B cell (primary cell): Measurements from ENCODE around the gene CRELD2. TPM values are rescaled to one million over a fixed set of nuclear protein-coding genes. Genes with fewer than 3 reads are reported as not detected.

Experiments used
- ATAC-seq: fragments of 200-7000 bp; cut with Tn5 transposase; one replicate; pipeline ENCODE4 v1.10.0; 2021; ENCODE audit warnings: low read depth, mild to moderate bottlenecking, moderate number of reproducible peaks, moderate library complexity
- CTCF ChIA-PET: fragments of 350-600 bp; sonication (Branson Sonifier 250); formaldehyde crosslinking; loops from one replicate; lab custom pipeline; 2021; ENCODE audit warnings: antibody characterized with exemption, inconsistent platforms; lab: Charles Lee
- POLR2A ChIA-PET: fragments of 350-600 bp; sonication (Branson Sonifier 250); formaldehyde crosslinking; loops from one replicate; lab custom pipeline; 2021; ENCODE audit warnings: antibody characterized with exemption; lab: Charles Lee
- DNase-seq: peaks from one replicate; pipeline ENCODE4 v3.0.0; 2013
- H2AFZ ChIP-seq: 2 replicates; pipeline ENCODE4 v1.6.1; 2012; ENCODE audit warnings: mild to moderate bottlenecking, low read depth, low read length; ENCODE audit not compliant: insufficient read depth, poor library complexity, severe bottlenecking
- H3K27ac ChIP-seq, 2 donors: 1 replicate in 1 of 2; 2 replicates in 1 of 2; pipeline ENCODE4 v1.5.1; 2012 to 2013; ENCODE audit warnings: low read length in 2 of 2, mild to moderate bottlenecking in 2 of 2, moderate library complexity in 1 of 2
- H3K27me3 ChIP-seq, 4 experiments: fragments of 200-600 bp in 1 of 4; sonication (generic) in 1 of 4; replicated peaks in 1 of 4; 1 replicate in 2 of 4; 2 replicates in 2 of 4; pipeline versions ENCODE4 v1.6.1 to v1.7.0; 2013 to 2016; ENCODE audit warnings: low read length in 3 of 4, mild to moderate bottlenecking in 2 of 4, mixed read lengths in 1 of 4, moderate library complexity in 1 of 4; ENCODE audit not compliant: insufficient read depth in 4 of 4, control insufficient read depth in 3 of 4; ENCODE audit errors: control extremely low read depth in 1 of 4
- H3K36me3 ChIP-seq, 2 experiments: replicated peaks in 1 of 2; 1 replicate in 1 of 2; 2 replicates in 1 of 2; pipeline versions ENCODE4 v1.6.1 to v1.7.1; 2013; ENCODE audit warnings: low read length in 1 of 2; ENCODE audit not compliant: insufficient read depth in 2 of 2, control insufficient read depth in 1 of 2; ENCODE audit errors: control extremely low read depth in 1 of 2, extremely low read depth in 1 of 2
- H3K4me1 ChIP-seq, 2 donors: fragments of 200-600 bp in 1 of 2; sonication (generic) in 1 of 2; 1 replicate in 1 of 2; 2 replicates in 1 of 2; pipeline versions ENCODE4 v1.5.1 to v1.6.1; 2013 to 2017; ENCODE audit warnings: low read length in 2 of 2; ENCODE audit not compliant: control insufficient read depth in 2 of 2, insufficient read depth in 2 of 2
- H3K4me2 ChIP-seq: replicated peaks from 2 replicates; pipeline ENCODE3; 2012; ENCODE audit warnings: mild to moderate bottlenecking, low read depth, low read length; ENCODE audit not compliant: poor library complexity, severe bottlenecking
- H3K4me3 ChIP-seq, 5 experiments: fragments of 200-600 bp in 1 of 5; sonication (generic) in 1 of 5; 1 replicate in 3 of 5; 2 replicates in 2 of 5; pipeline versions ENCODE4 v1.5.1 to v1.7.0; 2011 to 2016; ENCODE audit warnings: low read length in 4 of 5, mild to moderate bottlenecking in 4 of 5, low read depth in 2 of 5, control low read depth in 1 of 5, moderate library complexity in 1 of 5; ENCODE audit not compliant: insufficient read depth in 1 of 5; ENCODE audit errors: control extremely low read depth in 1 of 5, extremely low read depth in 1 of 5
- H3K79me2 ChIP-seq: fragments of 200-600 bp; sonication (generic); one replicate; pipeline ENCODE4 v1.6.0; 2016; ENCODE audit warnings: low read length; ENCODE audit not compliant: control insufficient read depth, insufficient read depth
- H3K9ac ChIP-seq: fragments of 200-600 bp; sonication (generic); 2 replicates; pipeline ENCODE4 v1.6.1; 2017; ENCODE audit warnings: mild to moderate bottlenecking, low read length, moderate library complexity
- H3K9me3 ChIP-seq, 3 donors: one replicate each; pipeline versions ENCODE4 v1.6.1 to v1.7.1; 2013; ENCODE audit warnings: low read length in 2 of 3; ENCODE audit not compliant: control insufficient read depth in 2 of 3, insufficient read depth in 1 of 3; ENCODE audit errors: control extremely low read depth in 1 of 3
- H4K20me1 ChIP-seq: 2 replicates; pipeline ENCODE4 v1.6.0; 2012; ENCODE audit warnings: mild to moderate bottlenecking, low read length; ENCODE audit not compliant: insufficient read depth, control insufficient read depth, poor library complexity, severe bottlenecking
- H3K27ac Mint-ChIP-seq: one replicate; pipeline ENCODE4 v1.8.0; 2021; ENCODE audit warnings: mixed read lengths
- H3K27me3 Mint-ChIP-seq: one replicate; pipeline ENCODE4 v1.8.0; 2021; ENCODE audit warnings: mixed read lengths
- H3K4me1 Mint-ChIP-seq: one replicate; pipeline ENCODE4 v1.8.0; 2021; ENCODE audit warnings: mixed read lengths
- H3K4me3 Mint-ChIP-seq: one replicate; pipeline ENCODE4 v1.8.0; 2021; ENCODE audit warnings: mixed read lengths
- H3K9me3 Mint-ChIP-seq: one replicate; pipeline ENCODE4 v1.8.0; 2022; ENCODE audit warnings: mixed read lengths; ENCODE audit not compliant: insufficient read depth
- EZH2 ChIP-seq: IDR thresholded peaks from 2 replicates; pipeline ENCODE4 v1.6.1; 2012; ENCODE audit warnings: borderline replicate concordance, low read depth, mild to moderate bottlenecking, moderate library complexity, low read length; ENCODE audit not compliant: insufficient read depth, poor library complexity, severe bottlenecking
- WGBS: methylation state at CpG from one replicate; pipeline ENCODE4 v1.1.5; 2013; ENCODE audit warnings: missing lambda C conversion rate; ENCODE audit not compliant: insufficient coverage; 5-methylcytosine and 5-hydroxymethylcytosine counted together
- intact Hi-C: fragments of 100-400 bp; cut with micrococcal nuclease; formaldehyde crosslinking; loops from one replicate; pipeline ENCODE4 v1.10.0; 2022
- polyA plus RNA-seq: library from polyadenylated mRNA; depleted of rRNA; stranded (reverse); fragments of >200 nt; gene quantifications from 2 replicates; pipeline ENCODE4 v1.2.3, GENCODE V29; 2012
- total RNA-seq, 2 donors: library from RNA; stranded (reverse); fragments of 120-200 nt in 1 of 2; gene quantifications; 1 replicate in 1 of 2; 2 replicates in 1 of 2; pipeline versions ENCODE4 v1.2.3 to v1.2.4, GENCODE V29; 2013 to 2022
- TF ChIP-seq, protein P1 (sequence below): fragments of 200-600 bp; IDR thresholded peaks from one replicate; pipeline ENCODE4 v1.8.0; 2022; ENCODE audit warnings: antibody characterized with exemption, mild to moderate bottlenecking

CRELD2 gene
- total and polyA plus RNA-seq, 2 donors (not counting 1 experiment from before 2014, with no cell fraction given): 35.9 to 41.9 TPM

DNA sequence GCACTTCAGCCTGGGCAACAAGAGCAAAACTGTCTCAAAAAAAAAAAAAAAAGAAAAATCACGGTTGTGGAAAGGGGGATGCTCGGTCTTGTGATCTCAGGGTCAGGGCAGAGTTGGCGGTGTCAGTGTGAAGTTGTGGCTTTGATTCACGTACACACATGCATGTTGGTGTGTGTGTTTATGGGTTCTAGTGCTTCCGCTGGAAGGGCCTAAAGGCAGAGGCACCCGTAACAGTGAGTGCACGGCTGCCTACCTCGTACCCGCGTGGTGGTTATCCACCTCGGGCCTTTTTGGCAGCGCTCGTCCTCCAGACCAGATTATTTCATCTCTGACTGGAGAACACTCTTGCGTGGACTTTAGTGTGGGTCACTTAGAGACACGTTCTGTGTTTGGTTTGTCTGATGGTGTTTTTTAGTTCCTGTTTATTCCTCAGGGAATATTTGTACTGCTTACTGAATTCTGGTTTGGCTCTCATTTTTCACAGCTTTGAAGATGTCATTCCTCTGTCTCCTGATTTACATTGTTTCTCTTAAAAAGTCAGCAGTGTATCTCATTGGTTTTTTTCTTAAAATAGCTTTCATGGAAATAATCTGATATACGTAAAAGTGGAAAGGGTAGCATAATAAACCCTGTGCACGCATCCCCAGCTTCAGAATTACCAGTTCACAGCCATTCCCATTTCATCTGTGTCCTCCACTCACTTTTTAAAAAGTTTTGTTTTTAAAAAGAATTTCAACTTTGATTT, 49.2 kb upstream of the CRELD2 start:
- Histone ChIP-seq H3K36me3 (no peaks in the 10 kb centered on the region), H4K20me1 (peaks cover 44% of the 10 kb centered on the region), H3K9me3 (peaks cover 0 to 39% (median 22%) of the 10 kb centered on the region in 3 donors), H3K9ac (no peak overlapping the region), H3K79me2 (peaks cover 97% of the 10 kb centered on the region), H3K4me3 (no peak overlapping the region), H3K4me1 (no peaks in the 10 kb centered on the region), H2AFZ (no peak overlapping the region), H3K27ac (no peak overlapping the region), H3K27me3 (no peaks in the 10 kb centered on the region), H3K4me2 (no peak overlapping the region)
- H3K27me3 Mint-ChIP-seq: no peaks in the 10 kb centered on the region
- peaks cover 20% of the 10 kb centered on the region for H3K9me3 Mint-ChIP-seq
- no peak overlapping the region for H3K4me3 Mint-ChIP-seq
- peaks cover 9% of the 10 kb centered on the region for H3K4me1 Mint-ChIP-seq
- 100% methylated on average over 12 of the region's 17 CpGs for WGBS
- TF ChIP-seq EZH2: no peak
- TF ChIP-seq, protein P1, sequence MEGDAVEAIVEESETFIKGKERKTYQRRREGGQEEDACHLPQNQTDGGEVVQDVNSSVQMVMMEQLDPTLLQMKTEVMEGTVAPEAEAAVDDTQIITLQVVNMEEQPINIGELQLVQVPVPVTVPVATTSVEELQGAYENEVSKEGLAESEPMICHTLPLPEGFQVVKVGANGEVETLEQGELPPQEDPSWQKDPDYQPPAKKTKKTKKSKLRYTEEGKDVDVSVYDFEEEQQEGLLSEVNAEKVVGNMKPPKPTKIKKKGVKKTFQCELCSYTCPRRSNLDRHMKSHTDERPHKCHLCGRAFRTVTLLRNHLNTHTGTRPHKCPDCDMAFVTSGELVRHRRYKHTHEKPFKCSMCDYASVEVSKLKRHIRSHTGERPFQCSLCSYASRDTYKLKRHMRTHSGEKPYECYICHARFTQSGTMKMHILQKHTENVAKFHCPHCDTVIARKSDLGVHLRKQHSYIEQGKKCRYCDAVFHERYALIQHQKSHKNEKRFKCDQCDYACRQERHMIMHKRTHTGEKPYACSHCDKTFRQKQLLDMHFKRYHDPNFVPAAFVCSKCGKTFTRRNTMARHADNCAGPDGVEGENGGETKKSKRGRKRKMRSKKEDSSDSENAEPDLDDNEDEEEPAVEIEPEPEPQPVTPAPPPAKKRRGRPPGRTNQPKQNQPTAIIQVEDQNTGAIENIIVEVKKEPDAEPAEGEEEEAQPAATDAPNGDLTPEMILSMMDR: no peak
- POLR2A ChIA-PET: interaction anchor here (0.6 kb wide), 1 partner anchor 322 kb away, joined by 7 read pairs; no protein-coding TSS in a partner anchor
- CTCF ChIA-PET: no interaction called here
- ATAC-seq (no peak), DNase-seq (no peak)
- intact Hi-C loops: no loop called here
- H3K27ac Mint-ChIP-seq: no peak overlapping the region
